ENCODE data around the gene PCSK9. TPM values are rescaled to one million over a fixed set of nuclear protein-coding genes. Genes with fewer than 3 reads are reported as not detected.

The PCSK9 gene
- total RNA-seq, 2 experiments from 2014 or later = not detected

- CTCF ChIA-PET = no interaction called here
- no peaks in the 10 kb centered on the region for H3K27me3 Mint-ChIP-seq (ENCODE audit: low read depth)
- no peaks in the 10 kb centered on the region for H3K9me3 Mint-ChIP-seq (ENCODE audit: insufficient read depth)
- H3K4me3 Mint-ChIP-seq = no peak overlapping the region
- no peak for ATAC-seq
- H3K36me3 Mint-ChIP-seq (ENCODE audit: low read depth) = no peaks in the 10 kb centered on the region
- DNase-seq = no peak
- POLR2A ChIA-PET = no interaction called here
- H3K27ac Mint-ChIP-seq = no peak overlapping the region
- no peaks in the 10 kb centered on the region for H3K4me1 Mint-ChIP-seq (ENCODE audit: low read depth)
Observed at GRCh38 chr1:55048453-55049270, 9.3 kb downstream of the PCSK9 start.

GRCh38 chr1:55049271-55049913 is 10.0 kb downstream of the PCSK9 start:
- POLR2A ChIA-PET = no interaction called here
- ATAC-seq = no peak
- no peaks in the 10 kb centered on the region for H3K36me3 Mint-ChIP-seq (ENCODE audit: low read depth)
- no peaks in the 10 kb centered on the region for H3K27me3 Mint-ChIP-seq (ENCODE audit: low read depth)
- CTCF ChIA-PET = no interaction called here
- H3K9me3 Mint-ChIP-seq (ENCODE audit: insufficient read depth) = no peaks in the 10 kb centered on the region
- H3K4me3 Mint-ChIP-seq = no peak overlapping the region
- H3K4me1 Mint-ChIP-seq (ENCODE audit: low read depth) = no peaks in the 10 kb centered on the region
- DNase-seq = no peak
- no peak overlapping the region for H3K27ac Mint-ChIP-seq

GRCh38 chr1:55049914-55050278 is 10.5 kb downstream of the PCSK9 start:
- ChIA-PET POLR2A (no interaction called here), CTCF (no interaction called here)
- H3K36me3 Mint-ChIP-seq (ENCODE audit: low read depth) = no peaks in the 10 kb centered on the region
- no peak overlapping the region for H3K27ac Mint-ChIP-seq
- no peak overlapping the region for H3K4me3 Mint-ChIP-seq
- DNase-seq (no peak), ATAC-seq (no peak)
- H3K4me1 Mint-ChIP-seq (ENCODE audit: low read depth) = no peaks in the 10 kb centered on the region
- H3K9me3 Mint-ChIP-seq (ENCODE audit: insufficient read depth) = no peaks in the 10 kb centered on the region
- no peaks in the 10 kb centered on the region for H3K27me3 Mint-ChIP-seq (ENCODE audit: low read depth)

- Mint-ChIP-seq H3K27ac (no peak overlapping the region), H3K27me3 (ENCODE audit: low read depth) (no peaks in the 10 kb centered on the region), H3K4me1 (ENCODE audit: low read depth) (no peaks in the 10 kb centered on the region), H3K36me3 (ENCODE audit: low read depth) (no peaks in the 10 kb centered on the region), H3K4me3 (no peak overlapping the region), H3K9me3 (ENCODE audit: insufficient read depth) (no peaks in the 10 kb centered on the region)
- POLR2A ChIA-PET = no interaction called here
- no peak for DNase-seq
- CTCF ChIA-PET = no interaction called here
- no peak for ATAC-seq
Observed at GRCh38 chr1:55050283-55050682, 10.9 kb downstream of the PCSK9 start.

GRCh38 chr1:55051169-55051568 is 11.8 kb downstream of the PCSK9 start:
- ChIA-PET CTCF (no interaction called here), POLR2A (no interaction called here)
- ATAC-seq (no peak), DNase-seq (no peak)
- H3K4me3 Mint-ChIP-seq = no peak overlapping the region
- H3K36me3 Mint-ChIP-seq (ENCODE audit: low read depth) = no peaks in the 10 kb centered on the region
- H3K27me3 Mint-ChIP-seq (ENCODE audit: low read depth) = no peaks in the 10 kb centered on the region
- no peak overlapping the region for H3K27ac Mint-ChIP-seq
- no peaks in the 10 kb centered on the region for H3K4me1 Mint-ChIP-seq (ENCODE audit: low read depth)
- no peaks in the 10 kb centered on the region for H3K9me3 Mint-ChIP-seq (ENCODE audit: insufficient read depth)

- CTCF ChIA-PET = no interaction called here
- Mint-ChIP-seq H3K9me3 (ENCODE audit: insufficient read depth) (no peaks in the 10 kb centered on the region), H3K4me1 (ENCODE audit: low read depth) (no peaks in the 10 kb centered on the region), H3K27ac (no peak overlapping the region), H3K4me3 (no peak overlapping the region), H3K36me3 (ENCODE audit: low read depth) (no peaks in the 10 kb centered on the region), H3K27me3 (ENCODE audit: low read depth) (no peaks in the 10 kb centered on the region)
- ATAC-seq (no peak), DNase-seq (no peak)
- POLR2A ChIA-PET = no interaction called here
Observed at GRCh38 chr1:55051621-55052020, 12.3 kb downstream of the PCSK9 start.

GRCh38 chr1:55052221-55053142 is 13.1 kb downstream of the PCSK9 start:
- Mint-ChIP-seq H3K27me3 (ENCODE audit: low read depth) (no peaks in the 10 kb centered on the region), H3K4me3 (no peak overlapping the region), H3K4me1 (ENCODE audit: low read depth) (no peaks in the 10 kb centered on the region), H3K27ac (no peak overlapping the region), H3K9me3 (ENCODE audit: insufficient read depth) (no peaks in the 10 kb centered on the region), H3K36me3 (ENCODE audit: low read depth) (no peaks in the 10 kb centered on the region)
- no peak for DNase-seq
- ChIA-PET CTCF (no interaction called here), POLR2A (no interaction called here)
- ATAC-seq = no peak

- POLR2A ChIA-PET = no interaction called here
- no peaks in the 10 kb centered on the region for H3K9me3 Mint-ChIP-seq (ENCODE audit: insufficient read depth)
- no peak for DNase-seq
- ATAC-seq = no peak
- H3K36me3 Mint-ChIP-seq (ENCODE audit: low read depth) = no peaks in the 10 kb centered on the region
- H3K4me3 Mint-ChIP-seq = no peak overlapping the region
- no peaks in the 10 kb centered on the region for H3K27me3 Mint-ChIP-seq (ENCODE audit: low read depth)
- no peak overlapping the region for H3K27ac Mint-ChIP-seq
- no peaks in the 10 kb centered on the region for H3K4me1 Mint-ChIP-seq (ENCODE audit: low read depth)
- CTCF ChIA-PET = no interaction called here
Observed at GRCh38 chr1:55053265-55053954, 14.1 kb downstream of the PCSK9 start.

- no peaks in the 10 kb centered on the region for H3K27me3 Mint-ChIP-seq (ENCODE audit: low read depth)
- no peaks in the 10 kb centered on the region for H3K36me3 Mint-ChIP-seq (ENCODE audit: low read depth)
- no peak overlapping the region for H3K4me3 Mint-ChIP-seq
- no peak for ATAC-seq
- no peaks in the 10 kb centered on the region for H3K4me1 Mint-ChIP-seq (ENCODE audit: low read depth)
- H3K27ac Mint-ChIP-seq = no peak overlapping the region
- ChIA-PET POLR2A (no interaction called here), CTCF (no interaction called here)
- no peaks in the 10 kb centered on the region for H3K9me3 Mint-ChIP-seq (ENCODE audit: insufficient read depth)
- no peak for DNase-seq
Observed at GRCh38 chr1:55054396-55054795, 15.0 kb downstream of the PCSK9 start.

GRCh38 chr1:55055084-55055882 is 15.9 kb downstream of the PCSK9 start:
- Mint-ChIP-seq H3K27ac (no peak overlapping the region), H3K36me3 (ENCODE audit: low read depth) (no peaks in the 10 kb centered on the region), H3K9me3 (ENCODE audit: insufficient read depth) (no peaks in the 10 kb centered on the region), H3K27me3 (ENCODE audit: low read depth) (no peaks in the 10 kb centered on the region), H3K4me3 (no peak overlapping the region), H3K4me1 (ENCODE audit: low read depth) (peaks cover 5% of the 10 kb centered on the region)
- POLR2A ChIA-PET = no interaction called here
- ATAC-seq (no peak), DNase-seq (no peak)
- CTCF ChIA-PET = no interaction called here

- ChIA-PET POLR2A (no interaction called here), CTCF (no interaction called here)
- Mint-ChIP-seq H3K36me3 (ENCODE audit: low read depth) (no peaks in the 10 kb centered on the region), H3K4me1 (ENCODE audit: low read depth) (peaks cover 7% of the 10 kb centered on the region), H3K27me3 (ENCODE audit: low read depth) (no peaks in the 10 kb centered on the region), H3K4me3 (no peak overlapping the region), H3K9me3 (ENCODE audit: insufficient read depth) (no peaks in the 10 kb centered on the region), H3K27ac (no peak overlapping the region)
- ATAC-seq (no peak), DNase-seq (no peak)
Observed at GRCh38 chr1:55055951-55056631, 16.7 kb downstream of the PCSK9 start.
